K562 (cell line): ENCODE data around the gene GPR3. TPM values are rescaled to one million over a fixed set of nuclear protein-coding genes. Genes with fewer than 3 reads are reported as not detected.
A peak's percentile ranks its signal among the peaks of the same experiment; 100 is the strongest.

Experiments used
- CTBP1 ChIP-seq: fragments of 450-650 bp; IDR thresholded peaks from 2 replicates; pipeline ENCODE4 v1.6.1; 2016; ENCODE audit warnings: borderline replicate concordance
- E2F4 ChIP-seq: sonication (generic); formaldehyde crosslinking; IDR thresholded peaks from 2 replicates; pipeline ENCODE4 v1.8.0; 2022; ENCODE audit warnings: mild to moderate bottlenecking, low read depth, missing genetic modification reagents
- FOXM1 ChIP-seq, 2 experiments: fragments of 450-650 bp in 1 of 2; sonication (generic) in 1 of 2; formaldehyde crosslinking in 1 of 2; IDR thresholded peaks; 2 replicates each; pipeline versions ENCODE4 v1.6.1 to v1.9.0; 2017 to 2022; ENCODE audit warnings: low read depth in 2 of 2, mild to moderate bottlenecking in 2 of 2, missing genetic modification reagents in 1 of 2, moderate library complexity in 1 of 2
- FOXP4 ChIP-seq: sonication (generic); formaldehyde crosslinking; IDR thresholded peaks from 2 replicates; pipeline ENCODE4 v1.8.0; 2022; ENCODE audit warnings: mild to moderate bottlenecking, missing genetic modification reagents, borderline replicate concordance
- HDAC1 ChIP-seq, 2 experiments: fragments of 450-650 bp; IDR thresholded peaks; 2 replicates each; pipeline ENCODE4 v1.6.1; 2016 to 2017; ENCODE audit warnings: inconsistent platforms in 1 of 2, mild to moderate bottlenecking in 1 of 2, moderate library complexity in 1 of 2
- IRF2 ChIP-seq: sonication (generic); formaldehyde crosslinking; IDR thresholded peaks from 2 replicates; pipeline ENCODE4 v1.8.1; 2022; ENCODE audit warnings: mild to moderate bottlenecking, missing genetic modification reagents
- KAT7 ChIP-seq: sonication (generic); formaldehyde crosslinking; IDR thresholded peaks from 2 replicates; pipeline ENCODE4 v1.8.0; 2022; ENCODE audit warnings: missing genetic modification reagents, mild to moderate bottlenecking, borderline replicate concordance
- KLF16 ChIP-seq: IDR thresholded peaks from 2 replicates; pipeline ENCODE4 v1.6.1; 2016; ENCODE audit warnings: antibody characterized with exemption
- NCOA6 ChIP-seq: fragments of 450-650 bp; IDR thresholded peaks from 2 replicates; pipeline ENCODE4 v1.6.1; 2017; ENCODE audit warnings: mild to moderate bottlenecking
- NFATC3 ChIP-seq: fragments of 450-650 bp; IDR thresholded peaks from 2 replicates; pipeline ENCODE4 v1.6.1; 2017; ENCODE audit warnings: mild to moderate bottlenecking
- OTX1 ChIP-seq: fragments of 450-650 bp; formaldehyde crosslinking; IDR thresholded peaks from 2 replicates; pipeline ENCODE4 v1.4.0; 2022; ENCODE audit warnings: mild to moderate bottlenecking
- POLR3A ChIP-seq: IDR thresholded peaks from 2 replicates; pipeline ENCODE4 v1.6.1; 2011; ENCODE audit warnings: borderline replicate concordance, mild to moderate bottlenecking, moderate library complexity; ENCODE audit not compliant: insufficient read length, insufficient read depth; ENCODE audit errors: extremely low read depth
- PYGO2 ChIP-seq: fragments of 450-650 bp; IDR thresholded peaks from 2 replicates; pipeline ENCODE4 v1.6.1; 2016; ENCODE audit warnings: mild to moderate bottlenecking, missing genetic modification characterization, moderate library complexity, missing compliant biosample characterization
- SMARCE1 ChIP-seq: fragments of 450-650 bp; IDR thresholded peaks from 2 replicates; pipeline ENCODE4 v1.7.1; 2016; ENCODE audit warnings: mild to moderate bottlenecking
- ZBTB26 ChIP-seq: fragments of 450-650 bp; formaldehyde crosslinking; IDR thresholded peaks from 2 replicates; pipeline ENCODE4 v1.4.0; 2022; ENCODE audit warnings: missing genetic modification characterization
- ZFP30 ChIP-seq: fragments of 250-450 bp; sonication (Bioruptor Pico); IDR thresholded peaks from 2 replicates; pipeline ENCODE4 v1.8.0; 2022; ENCODE audit warnings: moderate library complexity, mild to moderate bottlenecking, inconsistent platforms, borderline replicate concordance
- polyA plus RNA-seq, 8 experiments: library from polyadenylated mRNA; depleted of rRNA in 4 of 8; stranded (reverse) in 5 of 8; unstranded in 3 of 8; fragments of >200 nt; fragmentation: Nextera tagmentation in 2 of 8; fragmentation: Illumina TruSeq in 1 of 8; extraction: Ambion mirVana in 2 of 8; extraction: Trizol in 1 of 8; gene quantifications; 2 replicates each; pipeline versions ENCODE4 v1.2.1 to v1.2.3, GENCODE V29; 2011 to 2014; ENCODE audit warnings: inconsistent platforms in 1 of 8, missing spikeins in 1 of 8
- total RNA-seq, 7 experiments: library from RNA; depleted of rRNA in 6 of 7; stranded (reverse); fragments of >200 nt in 6 of 7; fragmentation: Illumina TruSeq in 2 of 7; extraction: Trizol in 2 of 7; gene quantifications; 2 replicates each; pipeline versions ENCODE4 v1.2.1 to v1.2.3, GENCODE V29; 2011 to 2021; ENCODE audit warnings: low replicate concordance in 1 of 7
- TF ChIP-seq, protein P1 (sequence below): sonication (generic); formaldehyde crosslinking; IDR thresholded peaks from 2 replicates; pipeline ENCODE4 v1.8.0; 2022; ENCODE audit warnings: missing genetic modification reagents, mild to moderate bottlenecking, moderate library complexity, borderline replicate concordance

The GPR3 gene
- total and polyA plus RNA-seq, 9 of the 15 experiments (the other 6 are each of a cell fraction or from before 2014, with no cell fraction given): 0.24 to 11.5 (median 3.7) TPM

GRCh38 chr1:27342778-27343638, 49.4 kb upstream of the GPR3 start (continued):
- peak; percentile 65; the same call in 1 of the 2 replicates for TF ChIP-seq ZBTB26 (CRISPR knock-in tag)
- no peak for TF ChIP-seq NCOA6
- TF ChIP-seq IRF2 (CRISPR knock-in tag): no peak
- TF ChIP-seq ZFP30 (CRISPR knock-in tag): no peak
- TF ChIP-seq OTX1 (CRISPR knock-in tag): 0 out of 2 replicates have a peak, but pooled peaks have one; percentile 10
- TF ChIP-seq POLR3A: no peak
- TF ChIP-seq E2F4 (CRISPR knock-in tag): no peak; the same call in 1 of the 2 replicates
- TF ChIP-seq, protein P1, sequence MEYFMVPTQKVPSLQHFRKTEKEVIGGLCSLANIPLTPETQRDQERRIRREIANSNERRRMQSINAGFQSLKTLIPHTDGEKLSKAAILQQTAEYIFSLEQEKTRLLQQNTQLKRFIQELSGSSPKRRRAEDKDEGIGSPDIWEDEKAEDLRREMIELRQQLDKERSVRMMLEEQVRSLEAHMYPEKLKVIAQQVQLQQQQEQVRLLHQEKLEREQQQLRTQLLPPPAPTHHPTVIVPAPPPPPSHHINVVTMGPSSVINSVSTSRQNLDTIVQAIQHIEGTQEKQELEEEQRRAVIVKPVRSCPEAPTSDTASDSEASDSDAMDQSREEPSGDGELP (CRISPR knock-in tag): peak; percentile 83
- TF ChIP-seq NFATC3: no peak
- peak; percentile 34; the same call in 1 of the 2 replicates for TF ChIP-seq CTBP1
- TF ChIP-seq KLF16: peak; percentile 31; the same call in 1 of the 2 replicates
- no peak for TF ChIP-seq FOXM1 (IDR thresholded peaks at IDR 0.05; ENCODE audit: low read depth)
- peak; percentile 71; the same call in 1 of the 2 replicates for TF ChIP-seq FOXM1 (CRISPR knock-in tag; IDR thresholded peaks at IDR 0.05; ENCODE audit: low read depth)
- peak in 1 of 2 experiments; percentile 47; a peak in 1 of 4 replicates for TF ChIP-seq HDAC1 (IDR thresholded peaks at IDR 0.05)
- TF ChIP-seq PYGO2 (tag): no peak
- 0 out of 2 replicates have a peak, but pooled peaks have one; percentile 54 for TF ChIP-seq KAT7 (CRISPR knock-in tag)
- TF ChIP-seq FOXP4 (CRISPR knock-in tag): no peak
- peak; percentile 80 for TF ChIP-seq SMARCE1
